GM12878 (cell line): Measurements from ENCODE around the gene MTF1. TPM values are rescaled to one million over a fixed set of nuclear protein-coding genes. Genes with fewer than 3 reads are reported as not detected.

Experiments
- BHLHE40 ChIP-seq, 2 experiments: fragments of 450-650 bp in 1 of 2; IDR thresholded peaks; 2 replicates each; pipeline ENCODE4 v1.6.1; 2011 to 2017; ENCODE audit warnings: low read depth in 2 of 2, borderline replicate concordance in 1 of 2, improper control_type of control experiment in 1 of 2, low read length in 1 of 2, mild to moderate bottlenecking in 1 of 2
- FOXM1 ChIP-seq: IDR thresholded peaks from 2 replicates; pipeline ENCODE4 v1.6.1; 2012; ENCODE audit warnings: low read depth, mild to moderate bottlenecking, inconsistent platforms, low read length, moderate library complexity
- GABPA ChIP-seq: IDR thresholded peaks from 2 replicates; pipeline ENCODE4 v1.6.1; 2014; ENCODE audit warnings: antibody characterized with exemption, low read depth, mild to moderate bottlenecking, inconsistent platforms
- RELA ChIP-seq: fragments of 450-650 bp; IDR thresholded peaks from 2 replicates; pipeline ENCODE4 v1.8.0; 2014; ENCODE audit warnings: borderline replicate concordance; ENCODE audit not compliant: partially characterized antibody
- REST ChIP-seq: IDR thresholded peaks from 2 replicates; pipeline ENCODE4 v1.6.1; 2012; ENCODE audit warnings: mild to moderate bottlenecking, low read depth, low read length
- SRF ChIP-seq, 2 experiments: IDR thresholded peaks; 2 replicates each; pipeline ENCODE4 v1.6.1; 2011; ENCODE audit warnings: low read depth in 2 of 2, low read length in 2 of 2, mild to moderate bottlenecking in 1 of 2, moderate library complexity in 1 of 2
- TBL1XR1 ChIP-seq: IDR thresholded peaks from 2 replicates; pipeline ENCODE4 v1.6.1; 2012; ENCODE audit warnings: low read depth, low read length, improper control_type of control experiment
- YY1 ChIP-seq: IDR thresholded peaks from 2 replicates; pipeline ENCODE4 v1.6.1; 2011; ENCODE audit warnings: low read depth, mild to moderate bottlenecking, low read length
- ZNF592 ChIP-seq: fragments of 450-650 bp; IDR thresholded peaks from 2 replicates; pipeline ENCODE4 v1.6.1; 2017; ENCODE audit warnings: mild to moderate bottlenecking, moderate library complexity
- polyA plus RNA-seq, 11 experiments: library from polyadenylated mRNA; depleted of rRNA in 4 of 11; unstranded in 6 of 11; stranded (reverse) in 5 of 11; fragments of >200 nt; fragmentation: Nextera tagmentation in 4 of 11; fragmentation: Illumina TruSeq in 1 of 11; extraction: Ambion mirVana in 4 of 11; extraction: Trizol in 1 of 11; gene quantifications; 1 replicate in 1 of 11; 2 replicates in 10 of 11; pipeline versions ENCODE4 v1.2.1 to v1.2.3, GENCODE V29; 2011 to 2016; ENCODE audit warnings: inconsistent platforms in 2 of 11, missing spikeins in 2 of 11, low read depth in 1 of 11
- total RNA-seq, 4 experiments: library from RNA; depleted of rRNA in 3 of 4; stranded (reverse); fragments of >200 nt in 3 of 4; fragmentation: Illumina TruSeq in 1 of 4; extraction: Trizol in 1 of 4; gene quantifications; 2 replicates each; pipeline versions ENCODE4 v1.2.1 to v1.2.3, GENCODE V29; 2013 to 2021
- TF ChIP-seq, protein P1 (sequence below): IDR thresholded peaks from 2 replicates; pipeline ENCODE4 v1.6.1; 2012; ENCODE audit warnings: low read length, inconsistent platforms
- TF ChIP-seq, protein P2 (sequence below): IDR thresholded peaks from 2 replicates; pipeline ENCODE4 v1.6.1; 2011; ENCODE audit warnings: mild to moderate bottlenecking, low read depth, low read length, moderate library complexity; ENCODE audit not compliant: insufficient replicate concordance
- TF ChIP-seq, protein P3 (sequence below): IDR thresholded peaks from 2 replicates; pipeline ENCODE4 v1.6.1; 2011; ENCODE audit warnings: low read depth, low read length, improper control_type of control experiment, borderline replicate concordance
- TF ChIP-seq, protein P4 (sequence below): fragments of 450-650 bp; IDR thresholded peaks from 2 replicates; pipeline ENCODE4 v1.6.1; 2016; ENCODE audit warnings: mild to moderate bottlenecking

MTF1 gene
- total and polyA plus RNA-seq, 10 of the 15 experiments (the other 5 are each of a cell fraction or from before 2014, with no cell fraction given): 2.2 to 20.4 (median 6.7) TPM

GRCh38 chr1:37807555-37808368 lies 51.6 kb downstream of the MTF1 start, which contains the start of the genes C1orf122 and YRDC (continued):
- TF ChIP-seq, protein P1, sequence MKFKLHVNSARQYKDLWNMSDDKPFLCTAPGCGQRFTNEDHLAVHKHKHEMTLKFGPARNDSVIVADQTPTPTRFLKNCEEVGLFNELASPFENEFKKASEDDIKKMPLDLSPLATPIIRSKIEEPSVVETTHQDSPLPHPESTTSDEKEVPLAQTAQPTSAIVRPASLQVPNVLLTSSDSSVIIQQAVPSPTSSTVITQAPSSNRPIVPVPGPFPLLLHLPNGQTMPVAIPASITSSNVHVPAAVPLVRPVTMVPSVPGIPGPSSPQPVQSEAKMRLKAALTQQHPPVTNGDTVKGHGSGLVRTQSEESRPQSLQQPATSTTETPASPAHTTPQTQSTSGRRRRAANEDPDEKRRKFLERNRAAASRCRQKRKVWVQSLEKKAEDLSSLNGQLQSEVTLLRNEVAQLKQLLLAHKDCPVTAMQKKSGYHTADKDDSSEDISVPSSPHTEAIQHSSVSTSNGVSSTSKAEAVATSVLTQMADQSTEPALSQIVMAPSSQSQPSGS: no peak
- TF ChIP-seq SRF (IDR thresholded peaks at IDR 0.05; ENCODE audit: low read depth in 2 of 2, low read length in 2 of 2) (no peak), YY1 (no peak), TBL1XR1 (no peak), RELA (no peak), FOXM1 (no peak), REST (no peak), BHLHE40 (IDR thresholded peaks at IDR 0.05; ENCODE audit: borderline replicate concordance in 1 of 2, low read depth in 2 of 2, low read length in 1 of 2) (peak; percentile 6 to 30; a peak in 2 of 4 replicates), ZNF592 (no peak), GABPA (peak; percentile 91)
- TF ChIP-seq, protein P2, sequence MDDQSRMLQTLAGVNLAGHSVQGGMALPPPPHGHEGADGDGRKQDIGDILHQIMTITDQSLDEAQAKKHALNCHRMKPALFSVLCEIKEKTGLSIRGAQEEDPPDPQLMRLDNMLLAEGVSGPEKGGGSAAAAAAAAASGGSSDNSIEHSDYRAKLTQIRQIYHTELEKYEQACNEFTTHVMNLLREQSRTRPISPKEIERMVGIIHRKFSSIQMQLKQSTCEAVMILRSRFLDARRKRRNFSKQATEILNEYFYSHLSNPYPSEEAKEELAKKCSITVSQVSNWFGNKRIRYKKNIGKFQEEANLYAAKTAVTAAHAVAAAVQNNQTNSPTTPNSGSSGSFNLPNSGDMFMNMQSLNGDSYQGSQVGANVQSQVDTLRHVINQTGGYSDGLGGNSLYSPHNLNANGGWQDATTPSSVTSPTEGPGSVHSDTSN: no peak
- TF ChIP-seq, protein P3, sequence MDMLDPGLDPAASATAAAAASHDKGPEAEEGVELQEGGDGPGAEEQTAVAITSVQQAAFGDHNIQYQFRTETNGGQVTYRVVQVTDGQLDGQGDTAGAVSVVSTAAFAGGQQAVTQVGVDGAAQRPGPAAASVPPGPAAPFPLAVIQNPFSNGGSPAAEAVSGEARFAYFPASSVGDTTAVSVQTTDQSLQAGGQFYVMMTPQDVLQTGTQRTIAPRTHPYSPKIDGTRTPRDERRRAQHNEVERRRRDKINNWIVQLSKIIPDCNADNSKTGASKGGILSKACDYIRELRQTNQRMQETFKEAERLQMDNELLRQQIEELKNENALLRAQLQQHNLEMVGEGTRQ: no peak
- TF ChIP-seq, protein P4, sequence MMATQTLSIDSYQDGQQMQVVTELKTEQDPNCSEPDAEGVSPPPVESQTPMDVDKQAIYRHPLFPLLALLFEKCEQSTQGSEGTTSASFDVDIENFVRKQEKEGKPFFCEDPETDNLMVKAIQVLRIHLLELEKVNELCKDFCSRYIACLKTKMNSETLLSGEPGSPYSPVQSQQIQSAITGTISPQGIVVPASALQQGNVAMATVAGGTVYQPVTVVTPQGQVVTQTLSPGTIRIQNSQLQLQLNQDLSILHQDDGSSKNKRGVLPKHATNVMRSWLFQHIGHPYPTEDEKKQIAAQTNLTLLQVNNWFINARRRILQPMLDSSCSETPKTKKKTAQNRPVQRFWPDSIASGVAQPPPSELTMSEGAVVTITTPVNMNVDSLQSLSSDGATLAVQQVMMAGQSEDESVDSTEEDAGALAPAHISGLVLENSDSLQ: no peak
